Activated B cell treated with CpG ODN at 0.5 μM for 24 hours (primary cell): ENCODE data around the gene TEPSIN. TPM values are rescaled to one million over a fixed set of nuclear protein-coding genes. Genes with fewer than 3 reads are reported as not detected.

Experiments used
- ATAC-seq: fragments of 200-7000 bp; cut with Tn5 transposase; one replicate; pipeline ENCODE4 v1.10.0; 2021; ENCODE audit warnings: low read depth, mild to moderate bottlenecking, moderate library complexity
- CTCF ChIA-PET: fragments of 350-600 bp; sonication (Branson Sonifier 250); formaldehyde crosslinking; loops from one replicate; lab custom pipeline; 2021; ENCODE audit warnings: antibody characterized with exemption; lab: Charles Lee
- POLR2A ChIA-PET: fragments of 350-600 bp; sonication (Branson Sonifier 250); formaldehyde crosslinking; loops from one replicate; lab custom pipeline; 2021; ENCODE audit warnings: antibody characterized with exemption; lab: Charles Lee
- DNase-seq: peaks from one replicate; pipeline ENCODE4 v3.0.0; 2022
- H3K27ac Mint-ChIP-seq: one replicate; pipeline ENCODE4 v1.8.0; 2020; ENCODE audit warnings: mixed read lengths
- H3K27me3 Mint-ChIP-seq: one replicate; pipeline ENCODE4 v1.8.0; 2021; ENCODE audit warnings: mixed read lengths
- H3K36me3 Mint-ChIP-seq: one replicate; pipeline ENCODE4 v1.8.0; 2021; ENCODE audit warnings: low read depth, mixed read lengths
- H3K4me1 Mint-ChIP-seq: one replicate; pipeline ENCODE4 v1.8.0; 2021; ENCODE audit warnings: mixed read lengths
- H3K4me3 Mint-ChIP-seq: one replicate; pipeline ENCODE4 v1.8.0; 2020; ENCODE audit warnings: mild to moderate bottlenecking, mixed read lengths
- H3K9me3 Mint-ChIP-seq: one replicate; pipeline ENCODE4 v1.8.0; 2020; ENCODE audit warnings: mixed read lengths
- intact Hi-C: fragments of 100-400 bp; cut with micrococcal nuclease; formaldehyde crosslinking; loops from one replicate; pipeline ENCODE4 v1.15.1; 2024
- total RNA-seq: library from RNA; stranded (reverse); gene quantifications from 2 replicates; pipeline ENCODE4 v1.2.3, GENCODE V29; 2022
- TF ChIP-seq, protein P1 (sequence below): fragments of 200-600 bp; IDR thresholded peaks from one replicate; pipeline ENCODE4 v1.8.0; 2022; ENCODE audit warnings: antibody characterized with exemption, mild to moderate bottlenecking

TEPSIN gene
- total RNA-seq, 1 donor from 2014 or later, result 102 TPM

DNA sequence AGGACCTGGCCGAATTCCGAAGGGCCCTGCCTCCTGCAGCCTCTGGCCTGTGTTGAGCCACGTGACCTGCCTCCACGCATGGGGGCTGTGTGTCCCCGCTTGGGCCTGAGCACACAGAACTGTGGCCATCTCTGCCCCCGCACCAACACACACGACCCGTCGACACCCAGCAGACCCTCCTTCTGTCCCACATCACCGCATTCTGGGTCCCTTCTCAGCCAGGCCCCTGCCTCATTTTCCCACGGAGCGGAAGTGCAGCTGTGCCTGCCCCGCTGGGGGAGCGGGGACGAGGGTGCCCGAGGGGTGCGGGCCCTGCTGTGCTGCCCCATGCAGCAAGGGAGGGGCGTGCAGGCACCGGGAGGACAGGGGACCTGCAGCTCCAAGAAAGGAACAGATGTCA is 18.7 kb upstream of the TEPSIN start:
- intact Hi-C loops, result no loop called here
- no peak for ATAC-seq
- Mint-ChIP-seq H3K4me3 (no peak overlapping the region), H3K9me3 (no peaks in the 10 kb centered on the region), H3K27me3 (no peaks in the 10 kb centered on the region), H3K4me1 (peaks cover 12% of the 10 kb centered on the region), H3K36me3 (peaks cover 68% of the 10 kb centered on the region), H3K27ac (no peak overlapping the region)
- no peak for DNase-seq
- ChIA-PET CTCF (no interaction called here), POLR2A (interaction anchor here (1.3 kb wide), 1 partner anchor 234 kb away, joined by 3 read pairs; no protein-coding TSS in a partner anchor)
- TF ChIP-seq, protein P1, sequence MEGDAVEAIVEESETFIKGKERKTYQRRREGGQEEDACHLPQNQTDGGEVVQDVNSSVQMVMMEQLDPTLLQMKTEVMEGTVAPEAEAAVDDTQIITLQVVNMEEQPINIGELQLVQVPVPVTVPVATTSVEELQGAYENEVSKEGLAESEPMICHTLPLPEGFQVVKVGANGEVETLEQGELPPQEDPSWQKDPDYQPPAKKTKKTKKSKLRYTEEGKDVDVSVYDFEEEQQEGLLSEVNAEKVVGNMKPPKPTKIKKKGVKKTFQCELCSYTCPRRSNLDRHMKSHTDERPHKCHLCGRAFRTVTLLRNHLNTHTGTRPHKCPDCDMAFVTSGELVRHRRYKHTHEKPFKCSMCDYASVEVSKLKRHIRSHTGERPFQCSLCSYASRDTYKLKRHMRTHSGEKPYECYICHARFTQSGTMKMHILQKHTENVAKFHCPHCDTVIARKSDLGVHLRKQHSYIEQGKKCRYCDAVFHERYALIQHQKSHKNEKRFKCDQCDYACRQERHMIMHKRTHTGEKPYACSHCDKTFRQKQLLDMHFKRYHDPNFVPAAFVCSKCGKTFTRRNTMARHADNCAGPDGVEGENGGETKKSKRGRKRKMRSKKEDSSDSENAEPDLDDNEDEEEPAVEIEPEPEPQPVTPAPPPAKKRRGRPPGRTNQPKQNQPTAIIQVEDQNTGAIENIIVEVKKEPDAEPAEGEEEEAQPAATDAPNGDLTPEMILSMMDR, result no peak

GRCh38 chr17:81256616-81257015 is 17.8 kb upstream of the TEPSIN start:
- Mint-ChIP-seq H3K4me3 (no peak overlapping the region), H3K9me3 (no peaks in the 10 kb centered on the region), H3K27ac (no peak overlapping the region), H3K36me3 (peaks cover 68% of the 10 kb centered on the region), H3K27me3 (no peaks in the 10 kb centered on the region), H3K4me1 (peaks cover 13% of the 10 kb centered on the region)
- TF ChIP-seq, protein P1, result no peak
- ATAC-seq (no peak), DNase-seq (no peak)
- POLR2A ChIA-PET, result interaction anchor here (0.6 kb wide), 1 partner anchor 424 kb away, joined by 6 read pairs; no protein-coding TSS in a partner anchor
- CTCF ChIA-PET, result no interaction called here
- intact Hi-C loops, result no loop called here

DNA sequence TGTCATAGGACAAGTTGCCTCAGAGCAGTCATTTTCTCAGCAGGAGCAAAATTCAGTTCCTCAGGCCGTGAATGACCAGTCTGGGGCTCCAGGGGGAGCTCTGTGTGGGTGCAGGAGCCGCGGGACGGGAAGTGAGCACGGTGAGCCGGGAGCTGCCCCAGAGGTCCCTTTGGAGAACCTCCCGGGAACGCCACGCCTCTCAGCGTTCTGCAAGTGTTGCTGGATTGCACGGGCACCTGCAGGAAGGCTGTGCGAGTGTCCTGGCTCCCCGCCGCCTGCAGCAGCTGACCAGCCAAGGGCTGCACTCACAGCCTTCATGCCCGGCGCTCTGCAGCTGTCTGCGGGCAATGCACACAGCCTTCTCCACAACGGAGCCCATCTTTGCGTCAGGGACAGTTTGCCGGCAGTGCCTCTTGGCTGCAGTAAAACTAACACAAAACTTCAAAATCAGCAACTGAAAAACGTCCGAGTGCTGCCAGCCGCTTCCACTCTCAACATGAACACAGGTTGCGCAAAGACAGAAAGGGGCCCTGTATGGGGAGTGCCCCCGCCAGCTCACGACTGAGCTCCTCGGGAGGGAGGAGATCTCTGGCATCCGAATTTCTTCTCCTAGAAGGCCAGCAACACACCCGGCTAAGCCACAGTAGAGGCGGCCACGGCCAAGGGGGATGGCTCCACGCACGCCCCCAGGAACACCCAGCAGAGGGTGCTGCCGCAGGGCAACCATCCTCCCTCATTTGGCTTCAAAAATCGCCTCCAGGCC is 16.3 kb upstream of the TEPSIN start:
- H3K4me3 Mint-ChIP-seq, result no peak overlapping the region
- intact Hi-C loops, result loop anchor here (5.0 kb wide), 2 partner anchors 132 to 297 kb away; partner anchors contain the start of gene FAAP100
- ATAC-seq, result no peak
- no peaks in the 10 kb centered on the region for H3K27me3 Mint-ChIP-seq
- peaks cover 17% of the 10 kb centered on the region for H3K4me1 Mint-ChIP-seq
- no peak for DNase-seq
- H3K9me3 Mint-ChIP-seq, result no peaks in the 10 kb centered on the region
- no peak overlapping the region for H3K27ac Mint-ChIP-seq
- CTCF ChIA-PET, result interaction anchor here (3.6 kb wide), 1 partner anchor 229 kb away, joined by 26 read pairs; no protein-coding TSS in a partner anchor
- POLR2A ChIA-PET, result interaction anchor here (1.3 kb wide), 1 partner anchor 264 kb away, joined by 3 read pairs; no protein-coding TSS in a partner anchor
- peaks cover 66% of the 10 kb centered on the region for H3K36me3 Mint-ChIP-seq
- TF ChIP-seq, protein P1, result no peak

DNA sequence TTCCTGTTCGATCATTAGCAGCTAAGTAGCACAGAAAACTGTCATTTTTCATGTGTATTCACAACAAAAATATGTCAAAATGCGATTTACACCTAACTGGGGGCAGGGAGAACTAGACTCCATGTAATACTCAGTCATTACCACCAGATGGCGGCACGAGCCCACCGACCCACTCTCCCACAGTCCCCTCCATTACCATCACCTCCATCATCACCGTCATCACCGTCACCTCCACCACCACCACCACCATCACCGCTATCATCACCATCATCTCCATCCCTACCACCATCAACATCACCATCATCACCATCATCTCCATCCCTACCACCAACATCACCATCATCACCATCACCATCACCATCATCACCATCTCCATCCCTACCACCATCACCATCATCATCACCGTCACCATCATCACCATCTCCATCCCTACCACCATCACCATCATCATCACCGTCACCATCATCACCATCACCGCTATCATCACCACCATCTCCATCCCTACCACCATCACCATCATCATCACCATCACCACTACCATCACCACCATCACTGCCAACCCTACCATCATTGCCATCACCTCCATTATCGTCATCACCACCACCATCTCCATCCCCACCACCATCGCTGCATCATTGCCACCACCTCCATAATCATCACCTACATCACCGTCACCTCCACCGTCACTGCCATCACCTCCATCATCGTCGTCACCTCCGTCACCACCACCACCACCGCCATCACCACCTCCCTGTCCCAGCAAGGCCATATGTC is 14.7 kb upstream of the TEPSIN start:
- intact Hi-C loops, result loop anchor here (1.0 to 5.0 kb wide), 6 partner anchors 41 to 348 kb away; partner anchors contain the start of genes FAAP100 and SLC38A10
- Mint-ChIP-seq H3K27me3 (no peaks in the 10 kb centered on the region), H3K36me3 (peaks cover 59% of the 10 kb centered on the region), H3K27ac (no peak overlapping the region), H3K4me1 (peaks cover 11% of the 10 kb centered on the region), H3K4me3 (no peak overlapping the region), H3K9me3 (no peaks in the 10 kb centered on the region)
- DNase-seq (peak; percentile 35), ATAC-seq (peak; percentile 88)
- ChIA-PET POLR2A (interaction anchor here (1.0 kb wide), 1 partner anchor 264 kb away, joined by 6 read pairs; no protein-coding TSS in a partner anchor), CTCF (interaction anchor here (0.8 to 3.6 kb wide), 7 partner anchors 14 to 348 kb away, joined by 3 to 26 read pairs (median 5); partner anchors contain the start of genes CEP131, NDUFAF8, SLC38A10 and TEPSIN)
- TF ChIP-seq, protein P1, result no peak
